Stimulated activated CD4-positive, alpha-beta T cell treated with anti-CD3 and anti-CD28 coated beads, Interleukin-4, amount 100 ng/mL, for 24 hours (primary cell): ENCODE data around the gene SHISA4.
"Not testable (repeated sequence)": the region's sequence is repeated elsewhere in the genome, so short reads cannot be mapped to it uniquely, and the experiment has no call there.

Source experiments
- DNase-seq: peaks from one replicate; pipeline ENCODE4 v3.0.0-alpha.2; 2020

Gene SHISA4, protein sequence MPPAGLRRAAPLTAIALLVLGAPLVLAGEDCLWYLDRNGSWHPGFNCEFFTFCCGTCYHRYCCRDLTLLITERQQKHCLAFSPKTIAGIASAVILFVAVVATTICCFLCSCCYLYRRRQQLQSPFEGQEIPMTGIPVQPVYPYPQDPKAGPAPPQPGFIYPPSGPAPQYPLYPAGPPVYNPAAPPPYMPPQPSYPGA

DNA sequence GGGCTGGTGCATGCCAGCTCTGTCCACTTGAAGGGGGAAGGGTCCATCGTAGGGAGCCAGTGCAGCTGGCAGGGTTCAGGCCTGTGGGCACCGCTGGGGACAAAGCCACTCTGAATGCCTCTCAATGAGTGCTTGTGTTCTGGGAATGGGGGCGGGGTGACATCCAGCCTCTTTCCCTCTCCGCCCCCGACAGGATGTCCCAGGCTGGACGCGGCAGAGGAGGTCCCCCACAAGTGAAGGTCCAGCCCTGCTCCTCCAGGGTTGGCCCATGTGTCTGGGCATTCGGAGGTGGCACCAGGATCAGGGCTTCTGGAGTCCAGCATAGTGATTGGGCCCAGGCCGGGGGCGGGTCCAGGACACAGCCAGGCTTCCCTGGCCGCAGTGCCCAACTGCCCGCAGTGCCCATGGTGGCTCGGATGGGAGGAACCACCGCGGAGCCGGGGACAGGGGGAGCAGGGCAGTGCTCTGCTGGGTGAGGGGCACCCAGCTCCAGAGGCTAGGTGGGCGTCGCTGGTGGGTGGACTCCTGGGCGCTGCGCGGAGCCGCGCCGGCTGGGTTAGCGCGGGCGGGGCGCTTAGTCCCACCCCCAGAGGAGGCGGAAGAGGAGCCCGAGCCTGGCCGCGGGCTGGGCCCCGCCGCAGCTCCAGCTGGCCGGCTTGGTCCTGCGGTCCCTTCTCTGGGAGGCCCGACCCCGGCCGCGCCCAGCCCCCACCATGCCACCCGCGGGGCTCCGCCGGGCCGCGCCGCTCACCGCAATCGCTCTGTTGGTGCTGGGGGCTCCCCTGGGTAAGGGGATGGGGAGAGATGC, at the start of gene SHISA4:
Gene SHISA4, plus strand, starts transcription at position 617 of the 808 bp plus-strand sequence. Its CDS starts 97 bp downstream, at position 714.
- DNase-seq, result no peak

- DNase-seq, result not testable (repeated sequence)
Observed at GRCh38 chr1:201839089-201839488, 49.6 kb upstream of the SHISA4 start.

DNA sequence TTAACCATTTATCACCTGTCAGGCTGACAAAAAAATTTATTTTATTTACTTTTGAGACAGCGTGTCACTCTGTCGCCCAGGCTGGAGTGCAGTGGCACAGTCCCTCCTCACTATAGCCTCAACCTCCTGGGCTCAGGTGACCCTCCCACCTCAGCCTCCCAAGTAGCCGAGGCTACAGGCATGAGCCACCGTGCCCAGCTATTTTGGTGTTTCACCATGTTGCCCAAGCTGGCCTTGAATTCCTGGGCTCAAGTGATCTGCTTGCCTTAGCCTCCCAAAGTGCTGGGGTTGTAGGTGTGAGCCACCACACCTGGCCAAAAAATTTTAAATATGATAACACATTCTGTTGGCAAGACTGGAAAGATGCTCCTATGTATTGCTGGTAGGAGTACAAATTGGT, 48.6 kb upstream of the SHISA4 start:
- DNase-seq, result no peak

DNA sequence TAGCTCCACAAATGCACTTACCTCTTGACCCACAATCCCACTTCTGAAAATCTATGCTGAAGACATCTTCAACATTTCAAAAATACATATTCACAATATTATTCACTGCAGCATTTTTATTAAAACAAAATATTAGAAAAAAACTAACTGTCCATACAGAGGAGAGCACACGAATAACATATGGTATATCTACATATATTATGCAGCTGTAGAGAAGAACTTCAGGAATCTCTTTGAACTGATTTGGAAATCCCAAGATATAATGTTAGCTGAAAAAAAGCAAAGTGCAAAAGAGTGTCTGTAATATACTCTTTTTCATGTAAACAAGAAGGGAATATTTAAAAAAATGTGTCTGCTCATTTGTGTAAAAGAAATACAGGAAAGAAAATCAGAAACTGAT, 48.2 kb upstream of the SHISA4 start:
- no peak for DNase-seq

DNA sequence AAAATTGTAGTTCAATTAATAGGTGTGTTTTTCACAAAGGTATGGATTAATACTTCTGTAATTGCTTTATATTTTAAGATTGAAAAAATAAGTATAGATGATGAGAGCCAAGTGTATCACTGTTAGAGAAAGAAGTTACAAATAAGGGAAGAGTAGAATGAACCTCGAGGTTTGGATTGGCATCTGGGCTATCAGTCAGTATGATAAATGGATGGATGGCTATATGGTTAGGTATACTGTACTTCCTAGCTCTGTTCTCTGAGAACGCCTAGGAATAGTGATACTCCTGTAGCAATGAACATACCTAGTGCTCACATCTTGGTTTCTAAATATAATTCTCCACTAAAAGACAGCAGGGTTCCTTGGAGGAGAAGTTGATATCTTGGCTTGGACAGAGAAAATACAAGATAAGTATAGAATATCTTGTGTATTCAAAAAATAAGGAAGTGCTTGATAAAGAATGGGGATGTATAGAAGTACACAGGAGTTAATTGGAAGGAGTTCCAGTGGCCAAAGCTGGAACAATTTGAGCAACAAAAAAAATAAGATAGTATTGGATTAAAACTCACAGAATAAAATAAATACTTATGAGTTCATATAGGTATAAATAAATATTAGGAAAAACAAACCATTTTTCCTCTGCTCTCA, 47.3 kb upstream of the SHISA4 start:
- DNase-seq, result no peak

DNA sequence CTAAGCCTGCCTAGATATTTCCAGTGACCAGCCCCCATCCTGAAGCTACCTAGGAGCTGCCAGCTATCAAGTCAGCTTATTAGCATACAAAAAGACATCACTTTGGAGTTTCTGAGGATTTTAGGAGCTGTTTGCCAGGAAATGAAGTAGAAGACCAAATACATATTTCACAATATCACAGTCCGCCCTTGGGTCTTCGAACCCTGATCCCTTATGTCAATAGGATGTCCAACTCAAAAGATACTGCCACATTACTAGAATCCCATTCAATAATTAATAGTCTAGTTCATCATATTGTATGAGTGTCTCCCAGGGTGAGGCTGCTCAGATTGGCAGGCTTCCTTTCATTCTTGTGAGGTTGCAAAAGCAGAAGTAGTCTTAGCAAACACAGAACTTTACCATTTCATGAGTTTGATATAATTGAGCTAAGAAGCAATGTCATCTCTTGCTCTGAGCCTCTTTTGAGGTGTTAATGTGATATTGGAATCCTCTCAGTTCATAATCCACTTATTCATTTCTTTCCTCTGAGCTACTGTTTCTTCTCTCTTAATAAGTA, 46.1 kb upstream of the SHISA4 start:
- no peak for DNase-seq

- no peak for DNase-seq
Observed at GRCh38 chr1:201845331-201846083, 43.2 kb upstream of the SHISA4 start.

DNA sequence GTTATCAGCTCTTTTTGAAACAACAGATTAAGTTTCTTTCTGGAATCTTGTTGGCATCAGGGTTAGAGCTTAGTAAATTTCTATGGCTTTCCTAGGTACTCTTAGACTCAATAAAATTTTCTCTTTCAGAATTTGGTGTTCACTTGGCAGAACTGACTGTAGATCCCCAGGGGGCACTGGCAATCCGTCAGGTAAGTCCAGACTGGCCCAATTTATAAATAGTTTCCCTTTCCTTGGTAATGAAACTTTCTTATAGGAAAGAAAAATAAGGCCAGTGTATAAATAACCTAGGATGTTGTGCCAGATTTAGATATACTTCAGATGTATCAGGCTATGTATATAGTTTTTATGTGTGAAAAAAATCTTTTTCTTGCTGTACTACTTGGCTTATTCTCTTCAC, 41.5 kb upstream of the SHISA4 start:
- no peak for DNase-seq

DNA sequence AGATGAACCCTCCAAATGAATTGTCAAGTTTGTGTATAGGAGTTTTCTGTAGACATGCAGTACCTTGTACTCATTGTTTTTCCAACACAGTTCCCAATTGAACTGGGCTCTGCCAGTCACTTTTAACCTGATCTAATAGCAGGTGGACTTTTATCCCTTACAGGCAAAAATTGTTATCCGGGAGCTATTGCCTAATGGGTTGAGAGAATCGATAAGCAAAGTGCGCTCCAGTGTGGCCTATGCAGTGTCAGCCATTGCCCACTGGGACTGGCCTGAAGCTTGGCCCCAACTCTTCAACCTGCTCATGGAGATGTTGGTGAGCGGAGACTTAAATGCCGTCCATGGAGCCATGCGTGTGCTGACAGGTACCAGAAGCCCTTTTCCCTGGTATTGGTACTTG, 40.5 kb upstream of the SHISA4 start:
- no peak for DNase-seq

- DNase-seq, result no peak
Observed at GRCh38 chr1:201849372-201850052, 39.2 kb upstream of the SHISA4 start.

DNA sequence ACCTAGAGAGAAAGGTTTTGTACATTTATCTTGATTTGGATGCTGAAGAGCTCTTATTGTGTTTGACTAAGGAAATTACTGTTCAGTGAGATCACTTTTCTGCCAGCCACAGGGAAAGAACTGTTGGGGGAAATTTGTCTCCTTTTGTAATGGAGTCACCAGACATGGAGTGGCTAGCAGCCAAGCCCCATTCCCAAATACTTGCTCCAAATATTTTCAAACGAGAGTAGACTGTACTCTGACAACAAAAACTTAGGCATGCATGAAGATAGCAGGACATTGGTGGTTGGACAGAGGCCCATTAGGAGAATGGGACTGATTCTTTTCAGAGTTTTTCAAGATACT, 38.7 kb upstream of the SHISA4 start:
- DNase-seq, result no peak

DNA sequence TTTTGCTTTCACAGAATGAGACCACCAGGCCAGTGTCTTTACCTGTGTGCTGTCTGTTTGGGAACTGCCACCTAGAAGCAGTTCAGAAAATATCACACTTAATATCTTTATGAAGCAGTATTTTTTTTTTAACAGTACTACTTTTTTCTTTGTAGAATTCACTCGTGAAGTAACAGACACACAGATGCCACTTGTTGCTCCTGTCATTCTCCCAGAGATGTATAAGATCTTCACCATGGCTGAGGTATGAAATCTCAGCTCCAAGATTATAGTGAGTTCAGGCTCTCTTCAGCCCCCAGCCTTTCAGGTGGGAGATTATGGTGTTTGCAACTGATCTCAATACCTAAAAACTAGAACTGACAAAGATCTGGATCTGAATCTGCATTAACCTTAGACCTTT, 36.7 kb upstream of the SHISA4 start:
- no peak for DNase-seq

DNA sequence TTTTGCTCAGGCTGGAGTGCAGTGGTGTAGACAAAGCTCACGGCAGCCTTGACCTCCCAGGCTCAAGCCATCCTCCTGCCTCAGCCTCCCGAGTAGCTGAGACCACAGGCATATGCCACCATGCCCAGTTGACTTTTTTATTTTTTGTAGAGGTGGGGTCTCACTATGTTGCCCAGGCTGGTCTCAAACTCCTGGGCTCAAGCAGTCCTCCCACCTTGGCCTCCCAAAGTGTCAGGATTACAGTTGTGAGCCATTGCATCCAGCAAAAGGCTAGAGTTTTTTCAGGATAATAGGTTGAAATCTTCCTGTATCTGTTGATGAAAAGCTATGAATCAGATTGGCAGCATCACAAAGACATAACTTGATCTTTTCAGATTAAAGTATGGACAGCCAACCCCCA, 32.0 kb upstream of the SHISA4 start:
- not testable (repeated sequence) for DNase-seq

- DNase-seq, result no peak
Observed at GRCh38 chr1:201859424-201859823, 29.3 kb upstream of the SHISA4 start.

- no peak for DNase-seq
Observed at GRCh38 chr1:201861448-201861847, 27.2 kb upstream of the SHISA4 start.

DNA sequence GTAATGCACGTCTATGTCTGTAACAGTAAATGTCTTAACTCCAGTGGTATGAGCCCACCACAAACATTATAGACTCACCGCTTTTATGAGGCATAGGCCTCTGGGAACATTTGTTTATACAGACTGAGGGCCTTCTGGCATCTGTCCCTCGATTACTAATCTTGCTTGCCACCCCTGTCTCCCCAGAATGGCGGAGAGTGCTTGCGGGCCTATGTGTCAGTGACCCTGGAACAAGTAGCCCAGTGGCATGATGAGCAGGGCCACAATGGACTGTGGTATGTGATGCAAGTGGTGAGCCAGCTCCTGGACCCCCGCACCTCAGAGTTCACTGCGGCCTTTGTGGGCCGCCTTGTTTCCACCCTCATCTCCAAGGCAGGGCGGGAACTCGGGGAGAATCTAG, 18.3 kb upstream of the SHISA4 start:
- no peak for DNase-seq

- DNase-seq, result no peak
Observed at GRCh38 chr1:201874672-201875071, 14.0 kb upstream of the SHISA4 start.

GRCh38 chr1:201876148-201876818, 12.4 kb upstream of the SHISA4 start:
- DNase-seq, result no peak

DNA sequence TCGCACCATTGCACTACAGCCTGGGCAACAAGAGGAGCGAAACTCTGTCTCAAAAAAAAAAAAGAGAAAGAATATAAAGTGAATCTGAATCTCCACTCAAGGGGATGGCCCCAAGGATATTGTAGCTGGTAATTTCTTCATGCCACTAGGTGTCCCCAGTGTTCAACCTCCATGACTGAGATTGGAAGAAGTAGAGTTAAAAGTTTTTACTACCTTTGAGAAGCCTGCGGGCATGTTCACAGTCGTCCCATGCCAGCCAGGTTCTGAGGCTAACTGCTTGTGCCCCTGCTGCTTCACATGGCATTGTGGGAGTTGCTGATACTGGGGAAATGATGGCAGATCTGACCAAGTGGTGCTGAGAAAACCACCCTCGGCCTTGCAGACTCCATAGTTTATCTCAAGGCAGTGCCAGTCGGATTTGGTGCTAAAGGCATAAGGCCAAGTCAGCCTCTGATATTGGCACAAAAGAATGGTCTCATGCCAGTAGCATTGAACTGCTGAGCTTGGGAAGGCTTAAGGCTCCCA, 10.8 kb upstream of the SHISA4 start:
- DNase-seq, result peak; percentile 26

- DNase-seq, result no peak
Observed at GRCh38 chr1:201880928-201881571, 7.6 kb upstream of the SHISA4 start.

DNA sequence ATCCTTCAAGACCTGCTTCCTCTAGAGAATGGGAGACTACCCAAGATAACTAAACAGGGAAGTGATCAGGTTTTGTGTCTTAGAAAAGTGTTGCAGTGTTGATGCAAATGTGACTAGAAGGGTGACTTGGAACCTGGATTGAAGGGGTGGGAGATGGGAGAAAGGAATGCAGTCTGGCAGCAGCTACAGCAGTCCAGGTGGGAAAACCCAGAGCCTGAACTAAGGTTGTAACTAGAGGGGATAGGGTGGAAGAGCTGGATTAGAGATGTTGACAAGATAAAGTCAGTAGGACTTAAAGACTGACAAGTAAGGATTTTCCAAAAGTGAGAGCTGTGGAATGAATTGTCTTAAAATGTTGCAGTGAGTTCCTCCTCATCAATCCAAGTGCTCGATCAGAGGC, 7.1 kb upstream of the SHISA4 start:
- no peak for DNase-seq
